Uterus (tissue), 4 donors: ENCODE results near the gene R3HDML. TPM values are rescaled to one million over a fixed set of nuclear protein-coding genes. Genes with fewer than 3 reads are reported as not detected.

Experiments used
- DNase-seq, 2 donors: peaks; one replicate each; pipeline ENCODE4 v3.0.0-alpha.2; 2019 to 2020
- H3K27ac ChIP-seq, 2 donors: fragments of 200-600 bp; sonication (generic); 1 replicate in 1 of 2; 2 replicates in 1 of 2; pipeline ENCODE4 v1.5.1; 2016 to 2018
- H3K27me3 ChIP-seq, 2 donors: fragments of 200-600 bp; sonication (generic); one replicate each; pipeline ENCODE4 v1.5.1; 2018 to 2019; ENCODE audit warnings: control low read depth in 1 of 2
- H3K36me3 ChIP-seq, 2 donors: fragments of 200-600 bp; sonication (generic); one replicate each; pipeline ENCODE4 v1.5.1; 2019; ENCODE audit warnings: control low read depth in 1 of 2
- H3K4me1 ChIP-seq, 2 donors: fragments of 200-600 bp; sonication (generic); one replicate each; pipeline ENCODE4 v1.5.1; 2018 to 2019; ENCODE audit warnings: control low read depth in 1 of 2
- H3K4me3 ChIP-seq, 2 donors: fragments of 200-600 bp; sonication (generic); 1 replicate in 1 of 2; 2 replicates in 1 of 2; pipeline ENCODE4 v1.5.1; 2018 to 2019; ENCODE audit warnings: mild to moderate bottlenecking in 1 of 2
- H3K9me3 ChIP-seq, 2 donors: fragments of 200-600 bp; sonication (generic); one replicate each; pipeline ENCODE4 v1.5.1; 2019; ENCODE audit warnings: control low read depth in 1 of 2
- POLR2A ChIP-seq, 2 donors: fragments of 450-650 bp; IDR thresholded peaks; one replicate each; pipeline ENCODE4 v1.6.1; 2016; ENCODE audit warnings: antibody characterized with exemption in 2 of 2, mild to moderate bottlenecking in 1 of 2, moderate library complexity in 1 of 2
- intact Hi-C: fragments of 100-400 bp; cut with DNase I; formaldehyde crosslinking; loops from one replicate; pipeline ENCODE4 v1.15.1; 2023; ENCODE audit warnings: low total_unique reads
- total RNA-seq, 4 donors: library from RNA; depleted of rRNA in 3 of 4; stranded (reverse); fragments of >200 nt in 3 of 4; gene quantifications; one replicate each; pipeline versions ENCODE4 v1.1.0 to v1.2.4, GENCODE V29; 2014 to 2023
- TF ChIP-seq, protein P1 (sequence below), 4 experiments: fragments of 200-600 bp in 2 of 4; fragments of 450-650 bp in 2 of 4; sonication (generic) in 2 of 4; IDR thresholded peaks; one replicate each; pipeline ENCODE4 v1.5.1; 2016 to 2019; ENCODE audit warnings: antibody characterized with exemption in 4 of 4, mild to moderate bottlenecking in 2 of 4, moderate library complexity in 1 of 4
- donor health status: DM: yes; HTN: yes; CAD: no.

Gene R3HDML
- total RNA-seq, 4 donors from 2014 or later: not detected

DNA sequence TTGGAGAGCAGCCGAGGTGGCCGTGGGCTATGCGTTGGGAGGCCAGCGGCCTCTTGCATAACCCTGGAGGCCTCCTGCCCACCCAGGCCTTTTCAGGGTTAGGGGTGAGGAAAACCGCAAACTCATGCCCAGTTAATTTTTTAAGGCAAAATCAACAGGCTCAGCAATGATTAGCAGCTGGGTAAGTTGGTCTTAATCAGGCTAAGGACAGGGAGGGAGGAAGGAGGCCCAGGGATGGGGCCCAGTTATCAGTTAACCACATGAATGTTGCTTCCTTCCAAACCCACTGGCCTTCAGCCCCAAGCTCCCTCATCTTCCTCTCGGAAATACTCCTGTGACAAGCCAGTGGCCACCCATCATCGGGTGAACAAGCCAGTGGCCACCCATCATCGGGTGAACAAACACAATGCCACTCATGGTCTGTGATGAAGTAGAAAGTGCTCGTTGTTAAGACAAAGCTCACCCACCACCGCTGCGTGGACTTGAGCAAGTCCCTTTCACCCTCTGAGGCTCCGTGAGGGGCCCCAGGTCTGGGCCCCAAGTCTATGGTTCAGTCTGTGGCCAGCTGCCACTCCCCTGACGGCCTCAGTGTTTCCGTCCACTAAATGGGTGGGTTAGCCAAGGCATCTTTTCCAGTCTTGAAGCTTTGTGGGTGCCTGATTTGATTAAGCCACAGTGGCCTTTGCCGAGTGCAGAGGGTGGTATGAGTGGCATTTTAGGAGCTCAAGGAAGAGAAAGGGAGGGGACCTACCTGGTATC, 58.0 kb downstream of the R3HDML start:
- intact Hi-C loops: no loop called here
- H3K4me3 ChIP-seq: no peak overlapping the region
- H3K27ac ChIP-seq: no peak overlapping the region
- TF ChIP-seq, protein P1, sequence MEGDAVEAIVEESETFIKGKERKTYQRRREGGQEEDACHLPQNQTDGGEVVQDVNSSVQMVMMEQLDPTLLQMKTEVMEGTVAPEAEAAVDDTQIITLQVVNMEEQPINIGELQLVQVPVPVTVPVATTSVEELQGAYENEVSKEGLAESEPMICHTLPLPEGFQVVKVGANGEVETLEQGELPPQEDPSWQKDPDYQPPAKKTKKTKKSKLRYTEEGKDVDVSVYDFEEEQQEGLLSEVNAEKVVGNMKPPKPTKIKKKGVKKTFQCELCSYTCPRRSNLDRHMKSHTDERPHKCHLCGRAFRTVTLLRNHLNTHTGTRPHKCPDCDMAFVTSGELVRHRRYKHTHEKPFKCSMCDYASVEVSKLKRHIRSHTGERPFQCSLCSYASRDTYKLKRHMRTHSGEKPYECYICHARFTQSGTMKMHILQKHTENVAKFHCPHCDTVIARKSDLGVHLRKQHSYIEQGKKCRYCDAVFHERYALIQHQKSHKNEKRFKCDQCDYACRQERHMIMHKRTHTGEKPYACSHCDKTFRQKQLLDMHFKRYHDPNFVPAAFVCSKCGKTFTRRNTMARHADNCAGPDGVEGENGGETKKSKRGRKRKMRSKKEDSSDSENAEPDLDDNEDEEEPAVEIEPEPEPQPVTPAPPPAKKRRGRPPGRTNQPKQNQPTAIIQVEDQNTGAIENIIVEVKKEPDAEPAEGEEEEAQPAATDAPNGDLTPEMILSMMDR (IDR thresholded peaks at IDR 0.05): no peak
- no peak for TF ChIP-seq POLR2A (IDR thresholded peaks at IDR 0.05)
- no peaks in the 10 kb centered on the region for H3K9me3 ChIP-seq
- H3K36me3 ChIP-seq: no peaks in the 10 kb centered on the region
- H3K27me3 ChIP-seq: no peaks in the 10 kb centered on the region
- no peaks in the 10 kb centered on the region for H3K4me1 ChIP-seq
- no peak for DNase-seq

DNA sequence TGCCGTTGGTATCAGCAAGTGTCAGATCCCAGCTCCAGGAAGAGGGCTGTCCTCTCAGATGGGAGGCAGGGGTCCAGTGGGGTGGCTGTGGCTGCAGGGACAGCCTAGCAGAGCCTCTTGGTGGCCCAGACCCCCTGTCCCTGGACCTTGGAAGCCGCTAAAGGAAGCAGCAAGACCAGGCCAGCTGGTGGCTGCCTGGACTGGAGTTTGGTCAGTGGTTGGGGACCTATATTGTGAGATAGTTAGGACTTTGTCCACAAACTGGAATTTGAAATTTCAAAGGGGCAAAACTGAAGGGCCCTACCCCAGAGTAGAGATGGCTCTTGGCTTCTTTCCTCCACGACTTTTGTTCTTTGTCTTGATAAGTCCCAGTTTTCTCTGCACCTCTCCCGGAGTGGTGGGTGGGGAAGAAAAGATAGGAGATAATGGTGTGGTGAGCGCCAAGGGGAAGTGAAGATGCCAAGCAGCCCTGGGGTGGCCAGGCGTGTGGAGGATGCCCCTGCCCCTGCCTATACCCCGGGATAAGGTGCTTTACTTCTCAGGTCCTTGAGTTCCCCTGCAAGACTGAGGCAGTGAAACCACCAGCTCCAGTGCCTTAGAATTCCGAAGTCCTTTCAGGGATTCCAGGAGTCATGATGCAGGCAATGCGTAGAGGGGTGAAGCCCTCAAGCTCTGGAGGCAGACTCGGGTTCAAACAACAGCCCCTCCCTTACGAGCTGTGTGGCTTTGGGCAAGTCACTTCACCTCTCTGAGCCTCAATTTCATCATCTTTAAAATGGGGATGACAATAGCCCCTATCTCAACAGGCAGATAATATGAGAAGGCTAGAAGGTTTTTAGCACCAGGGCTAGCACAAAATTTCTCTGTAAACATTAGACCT, 58.9 kb downstream of the R3HDML start:
- Histone ChIP-seq H3K27ac (no peak overlapping the region), H3K4me1 (no peaks in the 10 kb centered on the region), H3K9me3 (no peaks in the 10 kb centered on the region), H3K4me3 (no peak overlapping the region), H3K27me3 (no peaks in the 10 kb centered on the region), H3K36me3 (no peaks in the 10 kb centered on the region)
- TF ChIP-seq, protein P1 (IDR thresholded peaks at IDR 0.05): no peak
- no peak for DNase-seq
- intact Hi-C loops: no loop called here

DNA sequence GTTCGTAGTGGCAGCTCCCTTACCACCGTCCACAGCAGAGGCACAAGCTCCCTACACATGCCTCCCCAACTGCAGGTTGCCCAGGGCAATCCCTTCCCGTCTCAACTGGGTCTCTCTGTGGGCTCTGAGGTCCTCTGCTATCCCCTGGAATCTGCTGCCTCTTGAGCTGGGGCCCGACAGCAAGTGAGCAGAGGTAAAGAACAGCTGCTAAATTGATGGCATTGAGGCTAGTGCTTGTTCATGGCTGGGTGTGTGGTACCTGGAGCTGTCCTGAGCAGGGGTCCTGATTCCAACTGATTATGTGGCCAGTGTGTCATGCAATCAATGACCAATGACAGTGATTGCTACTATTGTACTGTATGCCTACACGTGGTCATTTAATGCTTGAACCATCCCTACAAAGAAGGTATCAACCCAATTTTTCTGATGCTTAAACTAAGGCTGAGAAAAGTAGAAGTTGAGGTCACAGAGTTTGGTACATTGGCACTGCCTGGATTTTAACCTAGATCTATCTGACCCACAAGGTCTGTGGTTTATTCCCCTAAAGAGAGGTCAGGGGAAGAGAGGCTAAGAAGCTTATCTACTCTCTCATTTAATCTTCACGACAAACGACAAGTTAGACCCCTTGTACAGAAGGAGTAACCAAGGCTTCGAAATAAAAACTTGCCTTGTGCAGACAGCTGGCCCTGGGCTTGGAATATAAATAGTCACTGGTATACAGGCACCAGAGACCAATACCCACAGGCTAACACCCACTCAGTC, 59.7 kb downstream of the R3HDML start:
- H3K36me3 ChIP-seq: no peaks in the 10 kb centered on the region
- DNase-seq: no peak
- no peaks in the 10 kb centered on the region for H3K4me1 ChIP-seq
- H3K27ac ChIP-seq: no peak overlapping the region
- TF ChIP-seq, protein P1 (IDR thresholded peaks at IDR 0.05): no peak
- no peak for TF ChIP-seq POLR2A (IDR thresholded peaks at IDR 0.05)
- intact Hi-C loops: no loop called here
- no peaks in the 10 kb centered on the region for H3K27me3 ChIP-seq
- no peaks in the 10 kb centered on the region for H3K9me3 ChIP-seq
- no peak overlapping the region for H3K4me3 ChIP-seq

DNA sequence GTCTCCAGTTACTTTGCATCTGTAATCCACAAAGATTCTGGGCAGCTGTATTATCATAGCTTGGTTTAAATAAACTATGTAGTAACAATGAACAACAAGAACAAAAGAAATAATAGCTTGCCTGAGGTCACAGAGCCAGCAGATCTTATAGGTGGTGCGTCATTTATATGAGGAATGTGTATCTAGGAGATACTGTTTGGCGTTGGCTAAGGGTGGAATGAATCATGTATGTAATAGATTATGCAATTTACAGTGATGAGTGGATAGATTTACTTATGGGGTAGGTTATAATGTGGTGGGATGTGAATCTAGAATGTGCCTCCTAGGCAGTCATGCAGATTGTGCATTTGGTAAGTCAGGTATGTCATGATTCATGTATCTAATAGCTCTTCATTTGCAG, 61.5 kb downstream of the R3HDML start:
- no peaks in the 10 kb centered on the region for H3K36me3 ChIP-seq
- H3K27ac ChIP-seq: no peak overlapping the region
- H3K9me3 ChIP-seq: no peaks in the 10 kb centered on the region
- no peak for DNase-seq
- no peaks in the 10 kb centered on the region for H3K4me1 ChIP-seq
- H3K27me3 ChIP-seq: no peaks in the 10 kb centered on the region
- TF ChIP-seq, protein P1 (IDR thresholded peaks at IDR 0.05): no peak
- no peak for TF ChIP-seq POLR2A (IDR thresholded peaks at IDR 0.05)
- intact Hi-C loops: no loop called here
- H3K4me3 ChIP-seq: no peak overlapping the region
